Endothelial cell of umbilical vein (primary cell): ENCODE data around the gene PRPF18.

ENCODE experiments used
- POLR2AphosphoS5 ChIP-seq: IDR thresholded peaks from 2 replicates; pipeline ENCODE4 v1.6.1; 2012; ENCODE audit warnings: low read depth, mild to moderate bottlenecking, control low read depth, low read length, moderate library complexity; ENCODE audit not compliant: insufficient read depth
- TF ChIP-seq, protein P1 (sequence below), 2 donors: IDR thresholded peaks; 1 replicate in 1 of 2; 2 replicates in 1 of 2; pipeline ENCODE4 v1.5.1; 2011; ENCODE audit warnings: low read length in 2 of 2, mild to moderate bottlenecking in 2 of 2, moderate library complexity in 2 of 2, control low read depth in 1 of 2, inconsistent platforms in 1 of 2, low read depth in 1 of 2; ENCODE audit not compliant: insufficient read depth in 1 of 2; ENCODE audit errors: extremely low read depth in 1 of 2
- TF ChIP-seq, protein P2 (sequence below): IDR thresholded peaks from 2 replicates; pipeline ENCODE4 v1.6.1; 2011; ENCODE audit not compliant: insufficient read depth, insufficient read length

DNA sequence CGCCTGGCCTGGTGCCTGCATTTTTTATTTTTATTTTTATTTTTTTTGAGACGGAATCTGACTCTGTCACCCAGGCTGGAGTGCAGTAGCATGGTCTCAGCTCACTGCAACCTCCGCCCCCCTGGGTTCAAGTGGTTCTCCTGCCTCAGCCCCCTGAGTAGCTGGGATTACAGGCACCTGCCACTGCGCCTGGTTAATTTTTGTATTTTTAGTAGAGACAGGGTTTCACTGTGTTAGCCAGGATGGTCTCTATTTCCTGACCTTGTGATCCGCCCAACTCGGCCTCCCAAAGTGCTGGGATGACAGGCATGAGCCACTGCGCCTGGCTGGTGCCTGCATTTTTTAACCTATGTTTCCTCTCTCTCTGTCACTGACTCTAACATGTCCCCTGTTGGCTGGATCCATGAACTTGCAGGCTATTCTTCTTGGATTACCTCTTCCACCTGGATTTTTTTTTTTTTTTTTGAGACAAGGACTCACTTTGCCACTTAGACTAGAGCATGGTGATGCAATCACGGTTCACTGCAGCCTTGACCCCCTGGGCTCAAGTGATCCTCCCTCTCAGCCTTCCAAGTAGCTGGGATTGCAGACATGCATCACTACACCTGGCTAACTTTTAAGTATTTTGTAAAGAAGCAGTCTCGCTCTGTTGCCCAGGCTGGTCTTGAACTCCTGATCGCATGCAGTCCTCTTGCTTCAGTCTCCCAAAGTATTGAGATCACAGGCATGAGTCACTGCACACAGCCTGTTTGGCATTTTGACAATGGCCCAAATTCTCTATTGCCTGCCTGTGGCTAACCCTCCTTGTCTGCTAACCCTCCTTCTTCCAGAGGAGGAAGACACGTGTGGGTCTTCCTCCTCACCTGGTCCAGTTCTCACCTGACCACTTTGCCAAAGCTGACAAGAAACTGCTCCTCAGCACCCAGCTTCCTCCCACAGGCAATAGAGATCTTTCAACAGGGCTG is 23.0 kb upstream of the PRPF18 start:
- TF ChIP-seq, protein P1, sequence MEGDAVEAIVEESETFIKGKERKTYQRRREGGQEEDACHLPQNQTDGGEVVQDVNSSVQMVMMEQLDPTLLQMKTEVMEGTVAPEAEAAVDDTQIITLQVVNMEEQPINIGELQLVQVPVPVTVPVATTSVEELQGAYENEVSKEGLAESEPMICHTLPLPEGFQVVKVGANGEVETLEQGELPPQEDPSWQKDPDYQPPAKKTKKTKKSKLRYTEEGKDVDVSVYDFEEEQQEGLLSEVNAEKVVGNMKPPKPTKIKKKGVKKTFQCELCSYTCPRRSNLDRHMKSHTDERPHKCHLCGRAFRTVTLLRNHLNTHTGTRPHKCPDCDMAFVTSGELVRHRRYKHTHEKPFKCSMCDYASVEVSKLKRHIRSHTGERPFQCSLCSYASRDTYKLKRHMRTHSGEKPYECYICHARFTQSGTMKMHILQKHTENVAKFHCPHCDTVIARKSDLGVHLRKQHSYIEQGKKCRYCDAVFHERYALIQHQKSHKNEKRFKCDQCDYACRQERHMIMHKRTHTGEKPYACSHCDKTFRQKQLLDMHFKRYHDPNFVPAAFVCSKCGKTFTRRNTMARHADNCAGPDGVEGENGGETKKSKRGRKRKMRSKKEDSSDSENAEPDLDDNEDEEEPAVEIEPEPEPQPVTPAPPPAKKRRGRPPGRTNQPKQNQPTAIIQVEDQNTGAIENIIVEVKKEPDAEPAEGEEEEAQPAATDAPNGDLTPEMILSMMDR (IDR thresholded peaks at IDR 0.05; ENCODE audit: extremely low read depth in 1 of 2, insufficient read depth in 1 of 2, low read depth in 1 of 2, low read length in 2 of 2) = no peak
- TF ChIP-seq, protein P2, sequence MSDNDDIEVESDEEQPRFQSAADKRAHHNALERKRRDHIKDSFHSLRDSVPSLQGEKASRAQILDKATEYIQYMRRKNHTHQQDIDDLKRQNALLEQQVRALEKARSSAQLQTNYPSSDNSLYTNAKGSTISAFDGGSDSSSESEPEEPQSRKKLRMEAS = no peak
- TF ChIP-seq POLR2AphosphoS5 = no peak
